GM23338 (cell line): ENCODE measurements around the gene TBCC. TPM values are rescaled to one million over a fixed set of nuclear protein-coding genes. Genes with fewer than 3 reads are reported as not detected.

Experiments used
- ATAC-seq: fragments of 200-7000 bp; cut with Tn5 transposase; 3 replicates; pipeline ENCODE4 v1.9.1; 2020
- DNase-seq: peaks from one replicate; pipeline ENCODE4 v3.0.0-alpha.2; 2015; ENCODE audit warnings: low spot score
- H2AFZ ChIP-seq: fragments of 200-600 bp; sonication (generic); 2 replicates; pipeline ENCODE4 v1.8.0; 2016; ENCODE audit warnings: antibody characterized with exemption, mild to moderate bottlenecking, moderate library complexity
- H3F3A ChIP-seq: fragments of 200-600 bp; sonication (generic); replicated peaks from 2 replicates; pipeline ENCODE4 v1.8.0; 2017; ENCODE audit warnings: antibody characterized with exemption, mixed run types, low read depth
- H3K27ac ChIP-seq: fragments of 200-600 bp; sonication (generic); 2 replicates; pipeline ENCODE4 v1.6.1; 2016; ENCODE audit warnings: low read depth
- H3K27me3 ChIP-seq: fragments of 200-600 bp; sonication (generic); 2 replicates; pipeline ENCODE4 v1.8.0; 2016; ENCODE audit warnings: mild to moderate bottlenecking, mixed run types, moderate library complexity; ENCODE audit not compliant: insufficient read depth
- H3K36me3 ChIP-seq: fragments of 200-600 bp; sonication (generic); 2 replicates; pipeline ENCODE4 v1.8.0; 2016; ENCODE audit warnings: mild to moderate bottlenecking; ENCODE audit not compliant: insufficient read depth
- H3K4me1 ChIP-seq: fragments of 200-600 bp; sonication (generic); 2 replicates; pipeline ENCODE4 v1.8.0; 2016; ENCODE audit warnings: mild to moderate bottlenecking, moderate library complexity; ENCODE audit not compliant: insufficient read depth
- H3K4me2 ChIP-seq: fragments of 200-600 bp; sonication (generic); 2 replicates; pipeline ENCODE4 v1.7.1; 2017; ENCODE audit warnings: mixed run types
- H3K4me3 ChIP-seq: fragments of 200-600 bp; sonication (generic); 2 replicates; pipeline ENCODE4 v1.6.1; 2016; ENCODE audit warnings: mixed run types
- H3K79me2 ChIP-seq: fragments of 200-600 bp; sonication (generic); replicated peaks from 2 replicates; pipeline ENCODE4 v1.8.0; 2017; ENCODE audit warnings: mild to moderate bottlenecking; ENCODE audit not compliant: insufficient read depth
- H3K9me2 ChIP-seq: fragments of 200-600 bp; sonication (generic); 2 replicates; pipeline ENCODE4 v1.8.0; 2017; ENCODE audit not compliant: insufficient read depth
- H4K20me1 ChIP-seq: fragments of 200-600 bp; sonication (generic); replicated peaks from 2 replicates; pipeline ENCODE4 v1.8.0; 2017; ENCODE audit warnings: mild to moderate bottlenecking; ENCODE audit not compliant: insufficient read depth
- H3K27ac Mint-ChIP-seq: 2 replicates; pipeline ENCODE4 v1.8.0; 2020; ENCODE audit warnings: inconsistent platforms, mild to moderate bottlenecking, moderate library complexity, mixed read lengths
- H3K27me3 Mint-ChIP-seq: 3 replicates; pipeline ENCODE4 v1.8.0; 2022; ENCODE audit warnings: low read depth, mild to moderate bottlenecking, moderate library complexity, mixed read lengths, inconsistent platforms; ENCODE audit not compliant: insufficient read depth, poor library complexity
- H3K36me3 Mint-ChIP-seq: 3 replicates; pipeline ENCODE4 v1.8.0; 2021; ENCODE audit warnings: low read depth, mild to moderate bottlenecking, inconsistent platforms, moderate library complexity, mixed read lengths
- H3K4me1 Mint-ChIP-seq: 3 replicates; pipeline ENCODE4 v1.8.0; 2020; ENCODE audit warnings: mild to moderate bottlenecking, inconsistent platforms, mixed read lengths
- H3K4me3 Mint-ChIP-seq: 3 replicates; pipeline ENCODE4 v1.8.0; 2021; ENCODE audit warnings: moderate library complexity, mild to moderate bottlenecking, inconsistent platforms, mixed read lengths
- H3K9me3 Mint-ChIP-seq: 3 replicates; pipeline ENCODE4 v1.8.0; 2020; ENCODE audit warnings: moderate library complexity, mild to moderate bottlenecking, inconsistent platforms, mixed read lengths
- CREB1 ChIP-seq: fragments of 250-450 bp; sonication (Bioruptor Pico); IDR thresholded peaks from 2 replicates; pipeline ENCODE4 v1.5.0; 2020; ENCODE audit warnings: low read depth, mild to moderate bottlenecking, moderate library complexity
- EZH2 ChIP-seq: fragments of 200-600 bp; sonication (generic); IDR thresholded peaks from one replicate; pipeline ENCODE4 v1.8.0; 2017; ENCODE audit warnings: antibody characterized with exemption, mild to moderate bottlenecking, low read depth; ENCODE audit not compliant: unreplicated experiment
- EZH2phosphoT487 ChIP-seq: fragments of 200-600 bp; sonication (generic); IDR thresholded peaks from one replicate; pipeline ENCODE4 v1.8.1; 2018; ENCODE audit warnings: antibody characterized with exemption; ENCODE audit not compliant: unreplicated experiment
- JUNB ChIP-seq: IDR thresholded peaks from one replicate; pipeline ENCODE4 v1.6.1; 2016; ENCODE audit warnings: antibody characterized with exemption; ENCODE audit not compliant: unreplicated experiment
- NANOG ChIP-seq: IDR thresholded peaks from 2 replicates; pipeline ENCODE4 v1.6.1; 2016; ENCODE audit warnings: antibody characterized with exemption, borderline replicate concordance
- POLR2AphosphoS5 ChIP-seq: IDR thresholded peaks from 2 replicates; pipeline ENCODE4 v1.6.1; 2016; ENCODE audit warnings: antibody characterized with exemption, low read depth
- STAT1 ChIP-seq: IDR thresholded peaks from one replicate; pipeline ENCODE4 v1.6.1; 2016; ENCODE audit warnings: antibody characterized with exemption; ENCODE audit not compliant: unreplicated experiment
- ZNF114 ChIP-seq: fragments of 250-450 bp; sonication (Bioruptor Pico); IDR thresholded peaks from 2 replicates; pipeline ENCODE4 v1.5.0; 2020; ENCODE audit warnings: mild to moderate bottlenecking, moderate library complexity
- ZNF331 ChIP-seq: fragments of 250-450 bp; sonication (Bioruptor Pico); IDR thresholded peaks from 2 replicates; pipeline ENCODE4 v1.5.0; 2020; ENCODE audit warnings: low read depth, mild to moderate bottlenecking, moderate library complexity
- polyA plus RNA-seq: library from polyadenylated mRNA; unstranded; fragments of >200 nt; fragmentation: Nextera tagmentation; extraction: Ambion mirVana; gene quantifications from 2 replicates; pipeline ENCODE4 v1.2.1, GENCODE V29; 2016
- total RNA-seq: library from RNA; depleted of rRNA; stranded (reverse); fragments of >200 nt; shearing (Covaris generic); gene quantifications from 2 replicates; pipeline ENCODE4 v1.2.3, GENCODE V29; 2014
- TF ChIP-seq, protein P1 (sequence below), 2 experiments: fragments of 200-600 bp in 1 of 2; sonication (generic) in 1 of 2; conservative IDR thresholded peaks; 2 replicates each; pipeline versions ENCODE4 v1.5.1 to v1.6.1; 2016 to 2017; ENCODE audit warnings: antibody characterized with exemption in 2 of 2, low read depth in 2 of 2, mild to moderate bottlenecking in 2 of 2, moderate library complexity in 1 of 2

Gene TBCC
- total and polyA plus RNA-seq, 2 experiments from 2014 or later = 45.0 to 48.3 TPM

DNA sequence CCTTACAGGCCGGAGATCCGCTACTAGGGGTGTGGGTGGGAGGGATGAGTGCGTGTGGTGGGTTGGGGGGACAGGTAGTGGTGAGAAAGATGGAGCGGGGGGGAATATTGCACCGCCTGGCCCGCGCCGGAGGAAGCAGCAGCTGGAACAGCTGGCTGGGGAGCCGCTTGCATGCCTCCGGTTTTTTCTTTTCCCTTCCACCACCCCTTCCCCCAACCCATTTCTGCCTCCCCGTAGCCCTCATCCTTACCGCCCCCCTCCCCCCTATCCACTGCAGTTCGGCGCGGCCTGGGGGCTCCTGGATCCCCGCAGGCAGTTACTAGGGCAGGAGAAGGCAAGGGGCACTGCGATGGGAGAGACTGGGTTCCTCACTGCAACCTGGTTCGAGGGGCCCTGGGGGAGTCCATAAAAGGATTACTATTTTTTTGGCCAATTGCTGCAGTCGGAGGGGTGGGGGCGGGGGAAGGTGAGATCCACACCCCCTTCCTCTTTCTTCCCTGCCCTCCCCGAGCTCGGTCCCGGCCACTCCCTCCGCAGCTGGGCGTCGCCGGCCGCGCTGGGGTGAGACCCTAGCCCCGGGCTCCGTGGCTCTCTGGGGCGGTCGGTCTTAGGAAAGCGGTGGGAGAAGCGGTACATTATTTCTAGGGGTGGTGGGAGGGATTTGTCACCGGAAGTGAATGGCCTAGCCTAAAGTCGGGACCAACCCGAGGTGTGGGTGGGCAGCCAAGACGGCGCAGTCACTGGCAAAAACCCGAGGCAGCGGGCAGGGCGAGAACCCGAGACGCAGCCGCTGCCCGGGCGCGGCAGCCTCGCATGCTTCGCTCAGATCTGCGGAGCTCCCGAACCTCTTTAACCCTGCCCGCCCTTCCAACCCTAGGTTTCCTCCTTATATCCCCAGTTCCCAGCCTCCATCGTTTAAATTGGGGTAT, 824 bp upstream of the TBCC start:
- peak; percentile 77 for ATAC-seq
- TF ChIP-seq ZNF331 (CRISPR knock-in tag) = no peak
- TF ChIP-seq, protein P1, sequence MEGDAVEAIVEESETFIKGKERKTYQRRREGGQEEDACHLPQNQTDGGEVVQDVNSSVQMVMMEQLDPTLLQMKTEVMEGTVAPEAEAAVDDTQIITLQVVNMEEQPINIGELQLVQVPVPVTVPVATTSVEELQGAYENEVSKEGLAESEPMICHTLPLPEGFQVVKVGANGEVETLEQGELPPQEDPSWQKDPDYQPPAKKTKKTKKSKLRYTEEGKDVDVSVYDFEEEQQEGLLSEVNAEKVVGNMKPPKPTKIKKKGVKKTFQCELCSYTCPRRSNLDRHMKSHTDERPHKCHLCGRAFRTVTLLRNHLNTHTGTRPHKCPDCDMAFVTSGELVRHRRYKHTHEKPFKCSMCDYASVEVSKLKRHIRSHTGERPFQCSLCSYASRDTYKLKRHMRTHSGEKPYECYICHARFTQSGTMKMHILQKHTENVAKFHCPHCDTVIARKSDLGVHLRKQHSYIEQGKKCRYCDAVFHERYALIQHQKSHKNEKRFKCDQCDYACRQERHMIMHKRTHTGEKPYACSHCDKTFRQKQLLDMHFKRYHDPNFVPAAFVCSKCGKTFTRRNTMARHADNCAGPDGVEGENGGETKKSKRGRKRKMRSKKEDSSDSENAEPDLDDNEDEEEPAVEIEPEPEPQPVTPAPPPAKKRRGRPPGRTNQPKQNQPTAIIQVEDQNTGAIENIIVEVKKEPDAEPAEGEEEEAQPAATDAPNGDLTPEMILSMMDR (conservative IDR thresholded peaks at IDR 0.05; ENCODE audit: low read depth in 2 of 2) = no peak
- peak; percentile 91 for TF ChIP-seq POLR2AphosphoS5
- TF ChIP-seq STAT1 = no peak
- TF ChIP-seq NANOG = no peak
- Histone ChIP-seq H3K79me2 (peaks cover 41% of the 10 kb centered on the region), H2AFZ (peak overlapping the region; percentile 13; the same call in 1 of the 2 replicates), H3K4me2 (peak overlapping the region; percentile 87), H4K20me1 (peaks cover 11% of the 10 kb centered on the region; the same call in 1 of the 2 replicates), H3K36me3 (no peaks in the 10 kb centered on the region), H3K27me3 (no peaks in the 10 kb centered on the region), H3K27ac (peak overlapping the region; percentile 98), H3K4me1 (no peaks in the 10 kb centered on the region; the same call in 1 of the 2 replicates), H3K9me2 (no peaks in the 10 kb centered on the region), H3K4me3 (peak overlapping the region; percentile 69), H3F3A (peaks cover 10% of the 10 kb centered on the region)
- Mint-ChIP-seq H3K4me1 (peaks cover 21% of the 10 kb centered on the region), H3K9me3 (no peaks in the 10 kb centered on the region; the same call in 2 of the 3 replicates), H3K4me3 (peak overlapping the region; percentile 96), H3K36me3 (peaks cover 9% of the 10 kb centered on the region), H3K27ac (peak overlapping the region; percentile 97), H3K27me3 (peaks cover 8% of the 10 kb centered on the region)
- DNase-seq = peak; percentile 92

DNA sequence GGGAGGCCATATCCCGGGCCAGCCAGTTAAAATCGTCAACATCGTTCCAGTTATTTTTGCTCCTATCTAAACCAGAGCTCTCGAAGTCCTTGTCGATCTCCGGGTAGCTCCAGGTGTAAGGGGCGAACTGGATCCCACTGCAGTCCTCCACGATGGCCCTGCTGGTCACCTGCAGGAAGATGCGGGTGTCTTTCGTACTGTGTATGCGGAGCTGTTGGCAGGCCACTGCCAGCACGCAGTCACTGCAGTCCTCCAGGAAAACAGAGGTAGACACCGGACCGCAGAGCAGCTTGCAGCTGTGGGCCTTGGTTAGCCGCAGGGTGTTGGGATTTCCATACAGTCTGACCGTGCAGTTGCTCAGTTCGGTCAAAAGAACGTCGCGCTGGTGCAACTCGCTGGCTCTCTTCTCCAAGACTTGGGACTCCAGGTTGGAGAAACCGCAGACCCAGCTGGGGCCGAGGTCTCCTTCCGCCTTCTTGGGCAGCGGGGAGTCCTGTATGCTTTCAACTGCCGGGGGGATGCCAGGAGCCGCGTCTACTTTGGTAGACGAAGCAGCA, 742 bp downstream of the TBCC start:
- Mint-ChIP-seq H3K4me3 (peak overlapping the region; percentile 96), H3K9me3 (no peaks in the 10 kb centered on the region; the same call in 2 of the 3 replicates), H3K27me3 (peaks cover 11% of the 10 kb centered on the region), H3K4me1 (peaks cover 16% of the 10 kb centered on the region), H3K27ac (no peak overlapping the region; the same call in 1 of the 2 replicates), H3K36me3 (peaks cover 9% of the 10 kb centered on the region)
- Histone ChIP-seq H4K20me1 (peaks cover 11% of the 10 kb centered on the region; the same call in 1 of the 2 replicates), H3K4me3 (peak overlapping the region; percentile 90), H3K9me2 (no peaks in the 10 kb centered on the region), H3F3A (peaks cover 10% of the 10 kb centered on the region), H3K4me1 (no peaks in the 10 kb centered on the region), H3K79me2 (peaks cover 40% of the 10 kb centered on the region), H2AFZ (no peak overlapping the region), H3K4me2 (peak overlapping the region; percentile 90), H3K27ac (peak overlapping the region; percentile 93), H3K27me3 (no peaks in the 10 kb centered on the region), H3K36me3 (no peaks in the 10 kb centered on the region)
- DNase-seq = peak; percentile 45
- peak; percentile 2 for ATAC-seq
- TF ChIP-seq ZNF114 (no peak), CREB1 (no peak), NANOG (no peak), EZH2 (no peak), POLR2AphosphoS5 (no peak), STAT1 (no peak), JUNB (no peak), EZH2phosphoT487 (no peak)
- TF ChIP-seq, protein P1 (conservative IDR thresholded peaks at IDR 0.05; ENCODE audit: low read depth in 2 of 2) = no peak
